Neuronal stem cell (in vitro differentiated cells): ENCODE results near the gene GPER1.

Source experiments
- DNase-seq: peaks from one replicate; pipeline ENCODE4 v3.0.0-alpha.2; 2013; ENCODE audit warnings: low spot score
- H2AFZ ChIP-seq: one replicate; pipeline ENCODE4 v1.6.1; 2013; ENCODE audit warnings: mild to moderate bottlenecking, low read length, inconsistent platforms
- H2AK5ac ChIP-seq: 2 replicates; pipeline ENCODE4 v1.6.1; 2013; ENCODE audit warnings: low read depth, mild to moderate bottlenecking, inconsistent platforms, low read length, moderate library complexity, mixed read lengths
- H2BK120ac ChIP-seq: 2 replicates; pipeline ENCODE4 v1.6.1; 2013; ENCODE audit warnings: low read depth, mild to moderate bottlenecking, inconsistent platforms, low read length, moderate library complexity, mixed read lengths
- H2BK12ac ChIP-seq: one replicate; pipeline ENCODE4 v1.6.1; 2013; ENCODE audit warnings: low read length, inconsistent platforms
- H2BK15ac ChIP-seq: 2 replicates; pipeline ENCODE4 v1.6.1; 2013; ENCODE audit warnings: mild to moderate bottlenecking, low read length, inconsistent platforms, mixed read lengths
- H2BK5ac ChIP-seq: one replicate; pipeline ENCODE4 v1.6.1; 2013; ENCODE audit warnings: inconsistent platforms, mild to moderate bottlenecking, low read length, moderate library complexity
- H3K14ac ChIP-seq: one replicate; pipeline ENCODE4 v1.6.1; 2013; ENCODE audit warnings: low read length, inconsistent platforms
- H3K18ac ChIP-seq: 2 replicates; pipeline ENCODE4 v1.6.1; 2013; ENCODE audit warnings: low read length, inconsistent platforms
- H3K23ac ChIP-seq: 2 replicates; pipeline ENCODE4 v1.6.1; 2013; ENCODE audit warnings: low read depth, mild to moderate bottlenecking, mixed read lengths, low read length, inconsistent platforms; ENCODE audit not compliant: poor library complexity
- H3K27ac ChIP-seq: replicated peaks from 3 replicates; pipeline ENCODE4 v1.5.1; 2013; ENCODE audit warnings: low read length, inconsistent platforms
- H3K27me3 ChIP-seq, 3 experiments: 2 replicates each; pipeline ENCODE4 v1.6.1; 2013; ENCODE audit warnings: low read length in 3 of 3, mild to moderate bottlenecking in 2 of 3, inconsistent platforms in 1 of 3, low read depth in 1 of 3, mixed read lengths in 1 of 3, moderate library complexity in 1 of 3; ENCODE audit not compliant: control insufficient read depth in 3 of 3, insufficient read depth in 3 of 3
- H3K36me3 ChIP-seq, 2 donors: replicated peaks in 1 of 2; 2 replicates each; pipeline ENCODE4 v1.6.1; 2013; ENCODE audit warnings: low read length in 2 of 2; ENCODE audit not compliant: control insufficient read depth in 2 of 2, insufficient read depth in 2 of 2
- H3K4ac ChIP-seq: 2 replicates; pipeline ENCODE4 v1.6.1; 2013; ENCODE audit warnings: inconsistent platforms, mild to moderate bottlenecking, low read length, moderate library complexity
- H3K4me1 ChIP-seq, 2 donors: 1 replicate in 1 of 2; 2 replicates in 1 of 2; pipeline ENCODE4 v1.6.1; 2013; ENCODE audit warnings: low read length in 2 of 2, low read depth in 1 of 2; ENCODE audit not compliant: control insufficient read depth in 2 of 2, insufficient read depth in 1 of 2
- H3K4me2 ChIP-seq: one replicate; pipeline ENCODE4 v1.6.1; 2013; ENCODE audit warnings: mild to moderate bottlenecking, low read length, inconsistent platforms; ENCODE audit not compliant: insufficient read depth, poor library complexity, severe bottlenecking
- H3K4me3 ChIP-seq, 2 donors: 2 replicates each; pipeline ENCODE4 v1.5.1; 2013; ENCODE audit warnings: low read length in 2 of 2, mild to moderate bottlenecking in 2 of 2, inconsistent platforms in 1 of 2, moderate library complexity in 1 of 2
- H3K79me1 ChIP-seq: one replicate; pipeline ENCODE4 v1.6.1; 2013; ENCODE audit warnings: low read depth, mild to moderate bottlenecking, inconsistent platforms, low read length, moderate library complexity
- H3K9ac ChIP-seq: one replicate; pipeline ENCODE4 v1.6.1; 2013; ENCODE audit warnings: mild to moderate bottlenecking, low read depth, low read length, inconsistent platforms; ENCODE audit not compliant: poor library complexity
- H3K9me3 ChIP-seq, 2 donors: replicated peaks in 1 of 2; 2 replicates each; pipeline versions ENCODE3 to v1.6.1; 2013; ENCODE audit warnings: low read length in 2 of 2, mild to moderate bottlenecking in 2 of 2, inconsistent platforms in 1 of 2, low read depth in 1 of 2, mixed read lengths in 1 of 2, moderate library complexity in 1 of 2; ENCODE audit not compliant: control insufficient read depth in 2 of 2, insufficient read depth in 1 of 2
- H4K8ac ChIP-seq: one replicate; pipeline ENCODE4 v1.6.1; 2013; ENCODE audit warnings: low read depth, mild to moderate bottlenecking, inconsistent platforms, low read length, moderate library complexity
- H4K91ac ChIP-seq: one replicate; pipeline ENCODE4 v1.6.1; 2013; ENCODE audit warnings: low read length, low read depth, mild to moderate bottlenecking, inconsistent platforms; ENCODE audit not compliant: poor library complexity
- WGBS, 2 donors: extraction: QIAGEN DNeasy Blood & Tissue Kit; methylation state at CpG; one replicate each; pipeline ENCODE4 v1.1.7; 2013; ENCODE audit warnings: missing lambda C conversion rate in 2 of 2, mixed read lengths in 1 of 2; ENCODE audit not compliant: insufficient read length in 2 of 2, insufficient replicate concordance in 1 of 2; ENCODE audit errors: extremely low coverage in 2 of 2; 5-methylcytosine and 5-hydroxymethylcytosine counted together

The GPER1 gene

GRCh38 chr7:1125603-1125969 lies 37.7 kb downstream of the GPER1 start:
- Histone ChIP-seq H3K36me3 (peaks cover 20 to 30% of the 10 kb centered on the region in 2 donors), H4K91ac (no peak overlapping the region), H3K79me1 (peaks cover 30% of the 10 kb centered on the region), H3K14ac (no peak overlapping the region), H4K8ac (no peak overlapping the region), H2BK15ac (no peak overlapping the region), H3K27me3 (no peaks in the 10 kb centered on the region), H2AK5ac (no peak overlapping the region), H3K4me1 (peaks cover 9 to 11% of the 10 kb centered on the region in 2 donors), H2BK12ac (no peak overlapping the region), H3K9ac (no peak overlapping the region), H3K4me2 (no peak overlapping the region), H3K9me3 (no peaks in the 10 kb centered on the region), H3K23ac (no peak overlapping the region), H3K4me3 (no peak overlapping the region), H3K27ac (no peak overlapping the region), H2AFZ (no peak overlapping the region), H2BK120ac (no peak overlapping the region), H2BK5ac (no peak overlapping the region), H3K18ac (no peak overlapping the region), H3K4ac (no peak overlapping the region)
- DNase-seq: no peak
- no CpG with 5 or more reads among the region's 16 CpGs for WGBS, 2 donors

- Histone ChIP-seq H4K91ac (no peak overlapping the region), H2BK15ac (no peak overlapping the region), H3K36me3 (peaks cover 17 to 32% of the 10 kb centered on the region in 2 donors), H3K9ac (no peak overlapping the region), H3K27ac (no peak overlapping the region), H3K4me2 (no peak overlapping the region), H2BK12ac (no peak overlapping the region), H2BK5ac (no peak overlapping the region), H2BK120ac (no peak overlapping the region), H3K4ac (no peak overlapping the region), H3K4me1 (peaks cover 9 to 11% of the 10 kb centered on the region in 2 donors), H2AK5ac (no peak overlapping the region), H3K9me3 (peaks cover 0 to 5% of the 10 kb centered on the region in 2 donors), H3K27me3 (no peaks in the 10 kb centered on the region), H3K14ac (peak overlapping the region; percentile 31), H3K79me1 (peaks cover 23% of the 10 kb centered on the region), H3K4me3 (no peak overlapping the region), H3K23ac (no peak overlapping the region), H4K8ac (no peak overlapping the region), H3K18ac (no peak overlapping the region), H2AFZ (no peak overlapping the region)
- DNase-seq: no peak
- no CpG with 5 or more reads among the region's 7 CpGs for WGBS, 2 donors
Measured at GRCh38 chr7:1127001-1127400, 39.1 kb downstream of the GPER1 start.

GRCh38 chr7:1129431-1129830 lies 41.5 kb downstream of the GPER1 start:
- no peak overlapping the region for H3K14ac ChIP-seq
- no peak overlapping the region for H3K4me3 ChIP-seq
- H3K36me3 ChIP-seq: peaks cover 20 to 32% of the 10 kb centered on the region in 2 donors
- no peak overlapping the region for H3K18ac ChIP-seq
- no peak overlapping the region for H2BK12ac ChIP-seq
- H2AFZ ChIP-seq: no peak overlapping the region
- H3K4ac ChIP-seq: no peak overlapping the region
- no peak overlapping the region for H2BK120ac ChIP-seq
- no peak overlapping the region for H2AK5ac ChIP-seq
- H4K8ac ChIP-seq: no peak overlapping the region
- H3K9ac ChIP-seq: no peak overlapping the region
- H3K27me3 ChIP-seq: no peaks in the 10 kb centered on the region
- no peak overlapping the region for H4K91ac ChIP-seq
- H3K27ac ChIP-seq: no peak overlapping the region
- no peaks in the 10 kb centered on the region for H3K4me1 ChIP-seq
- peaks cover 12% of the 10 kb centered on the region for H3K79me1 ChIP-seq
- no peak overlapping the region for H3K4me2 ChIP-seq
- no peak for DNase-seq
- no peak overlapping the region for H2BK15ac ChIP-seq
- no peak overlapping the region for H3K23ac ChIP-seq
- peaks cover 4 to 9% of the 10 kb centered on the region in 2 donors for H3K9me3 ChIP-seq
- no peak overlapping the region for H2BK5ac ChIP-seq
- no CpG with 5 or more reads among the region's 13 CpGs for WGBS, 2 donors

GRCh38 chr7:1130021-1130990 lies 42.4 kb downstream of the GPER1 start:
- Histone ChIP-seq H3K79me1 (peaks cover 4% of the 10 kb centered on the region), H3K4me1 (no peaks in the 10 kb centered on the region), H3K23ac (peak overlapping the region; percentile 44), H2BK12ac (no peak overlapping the region), H3K18ac (no peak overlapping the region), H3K4me3 (no peak overlapping the region), H2BK15ac (no peak overlapping the region), H3K4me2 (no peak overlapping the region), H3K4ac (no peak overlapping the region), H2AK5ac (no peak overlapping the region), H3K27me3 (no peaks in the 10 kb centered on the region), H2BK120ac (no peak overlapping the region), H4K8ac (no peak overlapping the region), H3K9ac (no peak overlapping the region), H2AFZ (no peak overlapping the region), H3K27ac (no peak overlapping the region), H4K91ac (no peak overlapping the region), H2BK5ac (no peak overlapping the region), H3K36me3 (peaks cover 15 to 31% of the 10 kb centered on the region in 2 donors), H3K14ac (no peak overlapping the region), H3K9me3 (peaks cover 4 to 9% of the 10 kb centered on the region in 2 donors)
- DNase-seq: no peak
- WGBS, 2 donors: no CpG with 5 or more reads among the region's 26 CpGs
